Stomach smooth muscle (tissue), 2 donors: ENCODE measurements around the gene PAX8.

Source experiments
- H3K27ac ChIP-seq: one replicate; pipeline ENCODE4 v1.7.0; 2013; ENCODE audit warnings: mild to moderate bottlenecking, low read length, inconsistent platforms
- H3K27me3 ChIP-seq, 2 donors: one replicate each; pipeline ENCODE4 v1.7.0; 2013; ENCODE audit warnings: low read length in 2 of 2; ENCODE audit not compliant: insufficient read depth in 2 of 2, control insufficient read depth in 1 of 2
- H3K36me3 ChIP-seq, 2 donors: one replicate each; pipeline ENCODE4 v1.7.0; 2013; ENCODE audit warnings: low read length in 2 of 2; ENCODE audit not compliant: control insufficient read depth in 2 of 2, insufficient read depth in 2 of 2
- H3K4me1 ChIP-seq: one replicate; pipeline ENCODE4 v1.7.0; 2013; ENCODE audit warnings: low read length; ENCODE audit not compliant: control insufficient read depth, insufficient read depth
- H3K4me3 ChIP-seq, 2 donors: one replicate each; pipeline ENCODE4 v1.7.0; 2013; ENCODE audit warnings: low read length in 2 of 2
- H3K9ac ChIP-seq, 2 donors: one replicate each; pipeline ENCODE4 v1.7.0; 2013; ENCODE audit warnings: low read length in 2 of 2, mild to moderate bottlenecking in 1 of 2
- H3K9me3 ChIP-seq, 2 donors: one replicate each; pipeline ENCODE4 v1.7.0; 2013; ENCODE audit warnings: low read length in 2 of 2; ENCODE audit not compliant: control insufficient read depth in 2 of 2
- donor health status: healthy.
- donor health status: Pancreatic carcinoma.

The PAX8 gene

GRCh38 chr2:113277474-113278072, 1.1 kb downstream of the PAX8 start:
- Histone ChIP-seq H3K27me3 (peaks cover 42 to 57% of the 10 kb centered on the region in 2 donors), H3K36me3 (no peaks in the 10 kb centered on the region), H3K9me3 (no peaks in the 10 kb centered on the region), H3K27ac (no peak overlapping the region), H3K4me1 (peaks cover 9% of the 10 kb centered on the region), H3K9ac (no peak overlapping the region), H3K4me3 (peak overlapping the region; percentile 12 to 15)

- peaks cover 47 to 64% of the 10 kb centered on the region in 2 donors for H3K27me3 ChIP-seq
- no peak overlapping the region for H3K27ac ChIP-seq
- no peaks in the 10 kb centered on the region for H3K9me3 ChIP-seq
- H3K4me1 ChIP-seq = peaks cover 9% of the 10 kb centered on the region
- no peaks in the 10 kb centered on the region for H3K36me3 ChIP-seq
- no peak overlapping the region for H3K9ac ChIP-seq
- peak overlapping the region; percentile 12 to 15 for H3K4me3 ChIP-seq
Observed at GRCh38 chr2:113276761-113277425, 1.8 kb downstream of the PAX8 start.

- Histone ChIP-seq H3K9ac (no peak overlapping the region), H3K4me3 (no peak overlapping the region), H3K9me3 (no peaks in the 10 kb centered on the region), H3K36me3 (no peaks in the 10 kb centered on the region), H3K27me3 (peaks cover 50 to 70% of the 10 kb centered on the region in 2 donors), H3K27ac (no peak overlapping the region), H3K4me1 (peaks cover 9% of the 10 kb centered on the region)
Observed at GRCh38 chr2:113276216-113276760, 2.4 kb downstream of the PAX8 start.

- H3K27me3 ChIP-seq = peaks cover 50 to 70% of the 10 kb centered on the region in 2 donors
- H3K4me1 ChIP-seq = peaks cover 9% of the 10 kb centered on the region
- H3K9me3 ChIP-seq = no peaks in the 10 kb centered on the region
- no peak overlapping the region for H3K27ac ChIP-seq
- H3K9ac ChIP-seq = no peak overlapping the region
- H3K36me3 ChIP-seq = no peaks in the 10 kb centered on the region
- no peak overlapping the region for H3K4me3 ChIP-seq
Observed at GRCh38 chr2:113275556-113276215, 3.0 kb downstream of the PAX8 start.

GRCh38 chr2:113274432-113274831, 4.3 kb downstream of the PAX8 start:
- H3K9ac ChIP-seq = no peak overlapping the region
- H3K27ac ChIP-seq = no peak overlapping the region
- no peaks in the 10 kb centered on the region for H3K9me3 ChIP-seq
- peaks cover 9% of the 10 kb centered on the region for H3K4me1 ChIP-seq
- no peak overlapping the region for H3K4me3 ChIP-seq
- H3K36me3 ChIP-seq = no peaks in the 10 kb centered on the region
- peaks cover 54 to 70% of the 10 kb centered on the region in 2 donors for H3K27me3 ChIP-seq

- Histone ChIP-seq H3K4me1 (peaks cover 9% of the 10 kb centered on the region), H3K9ac (no peak overlapping the region), H3K27me3 (peaks cover 54 to 70% of the 10 kb centered on the region in 2 donors), H3K36me3 (no peaks in the 10 kb centered on the region), H3K27ac (no peak overlapping the region), H3K4me3 (no peak overlapping the region), H3K9me3 (no peaks in the 10 kb centered on the region)
Observed at GRCh38 chr2:113273981-113274380, 4.7 kb downstream of the PAX8 start.

DNA sequence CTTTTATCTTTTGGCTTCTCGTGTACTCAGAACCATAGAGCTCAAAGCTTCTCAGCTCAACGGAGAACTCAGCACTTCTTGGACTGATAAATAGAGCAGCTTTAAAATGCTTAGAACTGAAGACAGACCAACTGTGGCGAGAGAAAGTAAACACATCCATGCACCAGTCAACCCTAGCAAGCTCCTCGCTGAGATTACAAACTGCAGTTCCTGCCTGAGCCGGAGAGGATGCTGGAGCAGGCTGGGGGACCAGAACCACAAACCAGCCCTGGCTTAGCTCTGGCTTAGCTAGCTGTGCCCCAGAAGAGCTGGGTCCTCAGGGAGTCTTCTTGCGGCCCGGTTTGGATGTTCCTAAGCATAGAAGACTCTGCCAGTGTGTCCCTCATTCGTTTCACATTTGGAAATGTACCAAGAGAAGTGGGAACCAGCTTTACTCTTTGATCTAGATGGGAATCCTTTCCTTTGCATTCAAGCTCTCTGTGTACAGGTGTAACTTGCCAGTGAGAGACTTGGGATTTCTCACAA, 5.6 kb downstream of the PAX8 start:
- Histone ChIP-seq H3K4me3 (no peak overlapping the region), H3K9ac (no peak overlapping the region), H3K27me3 (peaks cover 50 to 62% of the 10 kb centered on the region in 2 donors), H3K27ac (no peak overlapping the region), H3K9me3 (no peaks in the 10 kb centered on the region), H3K4me1 (peaks cover 9% of the 10 kb centered on the region), H3K36me3 (no peaks in the 10 kb centered on the region)

DNA sequence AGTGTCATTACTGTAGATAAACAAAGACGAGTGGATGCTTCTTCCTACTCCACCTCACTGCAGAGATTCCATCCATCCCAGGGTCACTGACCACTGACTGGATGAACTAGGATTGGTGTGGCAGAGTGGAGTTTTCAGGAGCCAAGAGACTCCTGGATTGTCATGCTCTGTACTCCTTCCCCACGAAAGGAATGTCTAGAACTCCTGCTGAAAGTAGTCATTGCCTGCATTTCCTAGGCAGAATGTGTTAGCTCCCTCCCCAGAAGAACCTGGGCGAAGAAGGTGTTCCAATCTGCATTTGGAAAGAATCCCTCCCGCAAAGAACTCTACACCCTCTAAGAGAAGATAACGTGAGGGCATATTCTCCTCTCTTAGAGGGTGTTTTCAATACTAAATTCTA, 6.2 kb downstream of the PAX8 start:
- Histone ChIP-seq H3K27me3 (peaks cover 46 to 57% of the 10 kb centered on the region in 2 donors), H3K27ac (no peak overlapping the region), H3K4me1 (peaks cover 8% of the 10 kb centered on the region), H3K9ac (no peak overlapping the region), H3K9me3 (no peaks in the 10 kb centered on the region), H3K36me3 (no peaks in the 10 kb centered on the region), H3K4me3 (no peak overlapping the region)

- Histone ChIP-seq H3K9ac (no peak overlapping the region), H3K27me3 (peaks cover 21 to 22% of the 10 kb centered on the region in 2 donors), H3K36me3 (no peaks in the 10 kb centered on the region), H3K4me1 (no peaks in the 10 kb centered on the region), H3K9me3 (no peaks in the 10 kb centered on the region), H3K4me3 (no peak overlapping the region), H3K27ac (no peak overlapping the region)
Observed at GRCh38 chr2:113268621-113269360, 9.9 kb downstream of the PAX8 start.

DNA sequence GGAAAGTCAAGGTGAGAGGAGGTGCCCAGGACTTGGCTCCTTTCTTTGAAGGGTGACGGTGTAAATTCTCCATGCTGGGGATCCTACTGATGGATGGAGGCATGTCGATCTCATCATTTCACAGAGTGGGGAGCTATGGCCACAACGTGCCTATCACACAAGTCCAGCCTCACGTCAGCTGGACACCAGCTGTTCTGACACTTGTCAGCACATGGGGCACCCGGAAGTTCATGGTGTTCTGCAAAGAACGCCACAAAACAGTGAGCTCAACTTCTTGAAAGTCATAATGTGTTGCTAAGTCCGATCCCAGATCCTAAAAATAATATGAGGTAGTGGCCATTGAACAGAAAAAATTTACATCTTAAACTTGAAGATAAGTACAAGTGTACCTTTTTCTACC, 12.3 kb downstream of the PAX8 start:
- H3K36me3 ChIP-seq = no peaks in the 10 kb centered on the region
- H3K27ac ChIP-seq = no peak overlapping the region
- no peaks in the 10 kb centered on the region for H3K9me3 ChIP-seq

More for the DNA sequence above, 12.3 kb downstream of the PAX8 start:
- peaks cover 1 to 6% of the 10 kb centered on the region in 2 donors for H3K27me3 ChIP-seq
- no peaks in the 10 kb centered on the region for H3K4me1 ChIP-seq
- H3K4me3 ChIP-seq = no peak overlapping the region
- H3K9ac ChIP-seq = no peak overlapping the region
